Mammary epithelial cell (primary cell): ENCODE measurements around the gene TMCC1.

Experiments
- CTCF ChIP-seq, 2 donors: IDR thresholded peaks in 1 of 2; conservative IDR thresholded peaks in 1 of 2; 2 replicates each; pipeline ENCODE4 v1.5.1; 2011 to 2012; ENCODE audit warnings: inconsistent platforms in 2 of 2, low read length in 2 of 2, mild to moderate bottlenecking in 2 of 2, control low read depth in 1 of 2, low read depth in 1 of 2; ENCODE audit not compliant: insufficient read depth in 1 of 2; ENCODE audit errors: extremely low read depth in 1 of 2
- EZH2 ChIP-seq: IDR thresholded peaks from 2 replicates; pipeline ENCODE4 v1.6.1; 2012; ENCODE audit warnings: low read length, inconsistent platforms, borderline replicate concordance

GRCh38 chr3:129796146-129796545, 97.4 kb downstream of the TMCC1 start:
- TF ChIP-seq CTCF (conservative IDR thresholded peaks at IDR 0.05 in 1 of 2, IDR thresholded peaks at IDR 0.05 in 1 of 2; ENCODE audit: extremely low read depth in 1 of 2, insufficient read depth in 1 of 2, low read depth in 1 of 2, low read length in 2 of 2) (no peak), EZH2 (no peak)
